HPDE6-E6E7 (cell line): ENCODE measurements around the gene KLK12.
"Not testable (repeated sequence)": the region's sequence is repeated elsewhere in the genome, so short reads cannot be mapped to it uniquely, and the experiment has no call there.

Source experiments
- DNase-seq: peaks from one replicate; pipeline ENCODE4 v3.0.0; 2011; ENCODE audit warnings: missing footprints; ENCODE audit errors: extremely low spot score

Gene KLK12

DNA sequence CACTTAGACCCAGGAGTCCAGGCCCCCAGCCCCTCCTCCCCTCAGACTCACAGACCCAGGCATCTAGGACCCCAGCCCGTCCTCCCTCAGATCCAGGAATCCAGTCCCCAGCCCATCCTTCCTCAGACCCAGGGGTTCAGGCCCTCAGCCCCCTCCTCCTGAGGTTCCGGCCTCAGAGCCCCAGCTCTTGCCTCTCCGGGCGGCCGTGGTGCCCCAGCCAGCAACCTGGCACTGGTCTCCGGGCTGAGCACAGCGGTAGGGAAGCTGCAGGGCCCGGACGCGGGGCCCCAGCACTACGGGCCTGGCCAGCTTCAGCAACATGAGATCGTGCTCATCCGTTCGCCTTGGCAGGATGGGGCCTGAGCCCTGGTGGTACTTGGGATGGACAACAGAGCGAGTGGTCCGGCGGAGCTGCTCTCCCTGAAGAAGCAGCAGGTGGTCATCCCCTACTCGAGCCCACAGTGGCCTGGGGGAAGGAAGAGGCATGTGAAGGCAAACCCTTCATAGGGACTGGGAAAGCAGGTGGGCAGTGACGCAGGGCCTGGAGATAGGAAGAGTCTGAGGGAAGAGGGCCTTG, 19.0 kb downstream of the KLK12 start:
- DNase-seq, result no peak

- DNase-seq, result no peak
Measured at GRCh38 chr19:51014242-51014641, 20.6 kb downstream of the KLK12 start.

GRCh38 chr19:51012661-51013190, 22.1 kb downstream of the KLK12 start:
- DNase-seq, result no peak

- DNase-seq, result no peak
Measured at GRCh38 chr19:51010066-51010795, 24.6 kb downstream of the KLK12 start.

DNA sequence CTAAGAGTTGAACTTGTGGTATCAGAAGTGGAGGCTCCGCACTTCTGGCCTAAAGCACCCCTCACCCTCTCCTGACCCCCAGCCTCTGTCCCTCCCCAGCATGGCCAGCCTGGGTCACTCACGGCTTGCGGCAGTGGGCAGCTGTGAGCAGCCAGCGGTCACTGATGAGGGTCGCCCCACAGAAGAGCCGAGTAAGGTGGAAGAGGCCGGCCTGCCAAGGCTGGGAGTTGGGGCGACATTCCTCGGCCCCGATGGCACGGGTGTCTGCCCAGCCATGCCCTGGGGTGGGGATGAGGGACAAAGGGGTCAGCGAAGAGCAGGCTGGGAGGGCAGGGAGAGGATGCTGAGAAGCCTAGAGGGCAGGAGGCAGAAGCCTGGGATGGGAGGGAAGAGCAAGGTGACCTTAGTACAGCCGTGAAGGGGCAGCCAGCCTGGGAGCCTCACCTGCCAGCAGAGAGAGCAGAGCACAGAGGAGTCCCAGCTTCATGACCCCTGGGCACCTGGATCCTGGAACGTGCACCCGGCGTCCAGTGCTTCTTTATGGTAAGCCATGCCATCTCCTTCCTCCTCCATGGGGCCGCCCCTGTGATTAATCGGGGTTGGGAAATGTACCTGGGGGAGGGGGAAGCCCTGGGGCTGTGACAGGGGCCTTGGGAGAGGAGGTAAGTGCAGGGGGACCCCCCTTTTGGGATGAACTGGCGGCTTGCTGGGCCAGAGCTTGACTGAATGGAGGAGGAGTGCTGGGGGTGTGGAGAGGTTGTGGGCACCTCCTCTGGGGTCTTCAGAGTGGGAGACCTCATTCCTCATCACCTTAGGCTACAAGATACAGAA, 25.5 kb downstream of the KLK12 start:
- no peak for DNase-seq

DNA sequence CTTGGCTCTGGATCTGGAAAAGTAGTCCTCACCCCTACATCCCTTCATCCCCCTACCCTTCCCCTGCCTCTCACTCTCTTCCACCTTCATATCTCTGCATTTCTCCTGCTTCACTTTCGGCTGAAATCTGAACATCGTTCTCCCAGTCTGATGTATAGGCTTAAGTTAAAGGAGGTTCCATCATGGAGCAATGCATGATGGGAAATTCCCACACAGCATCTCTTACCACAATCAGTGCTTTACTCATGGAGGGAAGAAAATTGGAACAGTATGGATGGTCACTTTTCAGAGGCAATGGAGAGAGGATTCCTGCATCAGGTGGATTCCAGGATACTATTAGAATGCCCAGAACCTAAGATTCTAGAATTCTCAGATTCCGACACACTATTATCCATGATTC, 27.3 kb downstream of the KLK12 start:
- DNase-seq, result no peak

DNA sequence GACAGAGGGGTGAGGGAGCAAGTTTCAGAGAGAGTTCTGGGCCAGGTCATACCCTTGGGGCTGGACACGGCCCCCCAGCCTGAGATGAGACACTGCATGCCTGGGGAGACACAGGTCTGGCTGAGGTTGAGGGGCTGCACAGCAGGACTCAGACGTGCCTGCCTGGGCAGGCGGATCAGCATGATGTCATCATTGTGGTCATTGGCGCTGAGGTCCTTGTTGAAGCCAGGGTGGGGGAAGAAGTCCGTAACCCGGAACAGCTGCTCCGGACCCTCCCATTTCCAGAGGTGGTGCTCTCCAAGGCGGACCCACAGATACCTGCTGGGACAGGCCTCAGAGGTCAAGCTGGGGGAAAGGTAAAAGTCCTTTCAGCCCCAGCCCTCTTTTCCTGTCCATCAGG, 28.4 kb downstream of the KLK12 start:
- DNase-seq, result no peak

- DNase-seq, result no peak
Measured at GRCh38 chr19:51005248-51005647, 29.6 kb downstream of the KLK12 start.

- DNase-seq, result no peak
Measured at GRCh38 chr19:51003316-51003715, 31.5 kb downstream of the KLK12 start.

- DNase-seq, result no peak
Measured at GRCh38 chr19:51002542-51003311, 32.1 kb downstream of the KLK12 start.

- DNase-seq, result no peak
Measured at GRCh38 chr19:51002089-51002532, 32.7 kb downstream of the KLK12 start.

- no peak for DNase-seq
Measured at GRCh38 chr19:51001515-51001914, 33.3 kb downstream of the KLK12 start, which contains the start of gene KLK8. Gene KLK8, minus strand, starts transcription at chr19:51001604. Its CDS starts 437 bp downstream, at chr19:51001167.

- no peak for DNase-seq
Measured at GRCh38 chr19:51000981-51001380, 33.8 kb downstream of the KLK12 start.

GRCh38 chr19:51000426-51000825, 34.4 kb downstream of the KLK12 start:
- no peak for DNase-seq

GRCh38 chr19:50998686-50999085, 36.1 kb downstream of the KLK12 start:
- no peak for DNase-seq

DNA sequence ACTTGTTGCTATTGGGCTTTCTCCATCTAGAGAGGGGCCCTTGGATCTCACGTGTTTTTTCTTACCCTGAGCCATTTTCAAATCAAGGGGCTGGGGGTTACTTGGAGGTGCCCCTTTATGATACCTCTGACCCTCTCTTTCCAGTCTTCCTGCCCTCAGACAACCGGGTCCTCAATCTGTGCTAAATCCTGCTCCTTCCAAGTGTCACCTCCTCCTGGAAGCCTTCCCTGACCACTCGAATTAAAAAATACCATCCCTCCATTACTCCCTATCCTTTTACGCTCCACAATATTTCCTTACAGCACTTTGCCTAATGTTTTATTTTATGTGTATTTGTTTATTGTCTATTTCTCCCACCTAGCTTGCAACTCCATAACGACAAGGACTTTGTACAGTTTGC, 36.7 kb downstream of the KLK12 start:
- no peak for DNase-seq

- no peak for DNase-seq
Measured at GRCh38 chr19:50994129-50994528, 40.7 kb downstream of the KLK12 start.

GRCh38 chr19:50992666-50993035, 42.2 kb downstream of the KLK12 start:
- no peak for DNase-seq

DNA sequence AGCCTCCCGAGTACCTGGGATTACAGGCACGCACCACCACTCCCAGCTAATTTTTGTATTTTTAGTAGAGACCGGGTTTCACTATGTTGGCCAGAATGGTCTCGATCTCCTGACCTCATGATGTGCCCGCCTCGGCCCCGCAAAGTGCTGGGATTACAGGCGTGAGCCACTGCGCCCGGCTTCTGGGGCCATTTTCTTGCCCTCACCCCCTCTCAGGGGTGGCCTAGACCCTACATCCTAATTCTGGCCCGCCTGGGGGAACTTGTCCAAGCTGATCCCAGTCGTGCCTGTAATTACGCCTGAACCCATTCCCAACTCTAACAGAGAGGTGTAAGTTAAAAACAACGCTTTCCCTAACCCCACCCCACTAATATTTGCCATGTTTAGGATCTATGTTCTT, 50.4 kb downstream of the KLK12 start:
- not testable (repeated sequence) for DNase-seq

GRCh38 chr19:50983625-50984292, 51.0 kb downstream of the KLK12 start, which contains the start of gene KLK7:
Gene KLK7, minus strand, starts transcription at chr19:50983917. Its CDS starts 1,518 bp downstream, at chr19:50982399.
- no peak for DNase-seq

DNA sequence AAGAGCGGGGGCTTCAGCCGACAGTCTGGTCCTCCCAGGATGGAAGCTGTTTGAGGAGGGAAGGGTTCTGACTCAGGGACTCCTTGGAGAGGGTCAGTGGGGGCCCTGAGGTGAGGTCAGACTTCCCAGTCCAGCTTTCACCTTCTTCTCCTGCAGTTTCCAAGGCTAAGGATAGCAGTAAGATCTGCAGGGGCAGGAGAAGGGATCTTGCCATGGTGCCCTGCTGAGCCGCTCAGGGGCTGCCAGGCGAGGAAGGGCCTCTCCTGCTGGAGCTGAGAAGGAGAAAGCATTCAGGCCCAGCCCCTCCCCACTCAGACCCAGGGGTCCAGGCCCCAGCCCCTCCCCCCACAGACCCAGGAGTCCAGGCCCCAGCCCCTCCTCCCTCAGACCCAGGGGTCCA, 52.6 kb downstream of the KLK12 start:
- DNase-seq, result no peak
